GM12878 (cell line): Measurements from ENCODE around the gene SYNCRIP. TPM values are rescaled to one million over a fixed set of nuclear protein-coding genes. Genes with fewer than 3 reads are reported as not detected.
A peak's percentile ranks its signal among the peaks of the same experiment; 100 is the strongest.

Experiments used
- ATAC-seq: fragments of 200-7000 bp; cut with Tn5 transposase; 3 replicates; pipeline ENCODE4 v1.9.1; 2020; ENCODE audit warnings: mild to moderate bottlenecking, moderate library complexity
- BruUV-seq: library from RNA; stranded (reverse); fragments of 400-500 nt; replicated peaks from 2 replicates; lab custom pipeline; 2021; lab: Mats Ljungman, UMichigan
- CTCF ChIA-PET: fragments of 300-600 bp; sonication (Branson Sonifier 250); formaldehyde crosslinking; extraction: SDS; loops from one replicate; lab custom pipeline; 2021; ENCODE audit warnings: inconsistent platforms; lab: Yijun Ruan, JAX
- POLR2A ChIA-PET: fragments of 350-600 bp; formaldehyde crosslinking; extraction: SDS; loops from one replicate; lab custom pipeline; 2021; ENCODE audit warnings: inconsistent platforms; lab: Charles Lee
- RAD21 ChIA-PET: fragments of 300-600 bp; sonication (Branson Sonifier 250); formaldehyde crosslinking; loops from one replicate; lab custom pipeline; 2023; ENCODE audit warnings: antibody characterized with exemption; ENCODE audit not compliant: unreplicated experiment; lab: Charles Lee
- SMC1A ChIA-PET: fragments of 300-600 bp; sonication (Branson Sonifier 250); formaldehyde crosslinking; loops from one replicate; lab custom pipeline; 2023; ENCODE audit not compliant: unreplicated experiment, uncharacterized antibody; lab: Charles Lee
- DNase-seq: peaks from one replicate; pipeline ENCODE4 v3.0.0-alpha.2; 2011; ENCODE audit warnings: low read depth, low spot score
- FAIRE-seq: peaks from 3 replicates; lab custom pipeline; 2011; peaks lifted over from hg19 to GRCh38; lab: Jason Lieb, UNC
- H2AFZ ChIP-seq: 2 replicates; pipeline ENCODE4 v1.6.0; 2011; ENCODE audit warnings: low read depth, low read length, control low read depth; ENCODE audit not compliant: control insufficient read depth
- H3K27ac ChIP-seq: 2 replicates; pipeline ENCODE4 v1.5.1; 2011; ENCODE audit warnings: control low read depth; ENCODE audit not compliant: control insufficient read depth, insufficient read depth
- H3K27me3 ChIP-seq, 2 experiments: replicated peaks in 1 of 2; 2 replicates each; pipeline versions ENCODE4 v1.6.0 to v1.6.1; 2011; ENCODE audit warnings: low read length in 1 of 2; ENCODE audit not compliant: control insufficient read depth in 2 of 2, insufficient read depth in 2 of 2
- H3K36me3 ChIP-seq, 2 experiments: 2 replicates each; pipeline ENCODE4 v1.5.1; 2011; ENCODE audit warnings: low read length in 1 of 2; ENCODE audit not compliant: control insufficient read depth in 2 of 2, insufficient read depth in 2 of 2
- H3K4me1 ChIP-seq: 2 replicates; pipeline ENCODE4 v1.6.1; 2011; ENCODE audit warnings: mild to moderate bottlenecking, low read length, moderate library complexity, mixed read lengths; ENCODE audit not compliant: control insufficient read depth, insufficient read depth
- H3K4me2 ChIP-seq: 2 replicates; pipeline ENCODE4 v1.6.0; 2011; ENCODE audit warnings: control low read depth; ENCODE audit not compliant: control insufficient read depth, insufficient read depth
- H3K4me3 ChIP-seq: fragments of 200-600 bp; sonication (generic); 2 replicates; pipeline ENCODE4 v1.5.1; 2016
- H3K79me2 ChIP-seq: 2 replicates; pipeline ENCODE4 v1.6.0; 2011; ENCODE audit warnings: low read length; ENCODE audit not compliant: control insufficient read depth, insufficient read depth
- H3K9ac ChIP-seq: 2 replicates; pipeline ENCODE4 v1.8.0; 2011; ENCODE audit warnings: low read length, control low read depth, mixed read lengths; ENCODE audit not compliant: control insufficient read depth, insufficient read depth
- H3K9me3 ChIP-seq: replicated peaks from 3 replicates; pipeline ENCODE4 v1.5.1; 2011; ENCODE audit warnings: mild to moderate bottlenecking, low read length; ENCODE audit not compliant: control insufficient read depth, insufficient read depth
- H4K20me1 ChIP-seq: 2 replicates; pipeline ENCODE4 v1.6.0; 2011; ENCODE audit not compliant: control insufficient read depth, insufficient read depth
- BRCA1 ChIP-seq: IDR thresholded peaks from 2 replicates; pipeline ENCODE4 v1.6.1; 2011; ENCODE audit warnings: low read depth, low read length, improper control_type of control experiment
- GABPA ChIP-seq: IDR thresholded peaks from 2 replicates; pipeline ENCODE4 v1.6.1; 2014; ENCODE audit warnings: antibody characterized with exemption, low read depth, mild to moderate bottlenecking, inconsistent platforms
- MEF2B ChIP-seq: fragments of 450-650 bp; IDR thresholded peaks from 2 replicates; pipeline ENCODE4 v1.6.1; 2018; ENCODE audit warnings: mild to moderate bottlenecking, moderate library complexity; ENCODE audit not compliant: partially characterized antibody, poor library complexity, severe bottlenecking
- NFYA ChIP-seq: IDR thresholded peaks from 2 replicates; pipeline ENCODE4 v1.6.1; 2011; ENCODE audit warnings: low read depth, mild to moderate bottlenecking, low read length, improper control_type of control experiment, borderline replicate concordance
- RAD21 ChIP-seq: IDR thresholded peaks from 2 replicates; pipeline ENCODE4 v1.6.1; 2011; ENCODE audit warnings: mild to moderate bottlenecking, low read depth, low read length, moderate library complexity; ENCODE audit not compliant: insufficient read depth
- SMAD1 ChIP-seq: fragments of 450-650 bp; IDR thresholded peaks from 2 replicates; pipeline ENCODE4 v1.6.1; 2018; ENCODE audit warnings: mild to moderate bottlenecking, low read depth; ENCODE audit not compliant: partially characterized antibody
- TCF3 ChIP-seq: IDR thresholded peaks from 2 replicates; pipeline ENCODE4 v1.6.1; 2012; ENCODE audit warnings: low read depth, mild to moderate bottlenecking, low read length, borderline replicate concordance; ENCODE audit not compliant: insufficient read depth
- YBX1 ChIP-seq: fragments of 450-650 bp; IDR thresholded peaks from 2 replicates; pipeline ENCODE4 v1.6.1; 2016; ENCODE audit warnings: antibody characterized with exemption
- ZNF274 ChIP-seq: IDR thresholded peaks from one replicate; pipeline ENCODE4 v1.8.0; 2011; ENCODE audit not compliant: insufficient read length, insufficient read depth
- WGBS: methylation state at CpG from one replicate; pipeline ENCODE4 v1.1.6; 2016; ENCODE audit warnings: low lambda C conversion rate; ENCODE audit not compliant: insufficient replicate concordance, insufficient coverage; ENCODE audit errors: missing lambda C conversion rate; 5-methylcytosine and 5-hydroxymethylcytosine counted together
- in situ Hi-C: fragments of 300-500 bp; cut with MboI; formaldehyde crosslinking; loops from 9 replicates; pipeline ENCODE4 v1.14.3; 2018; ENCODE audit warnings: mixed read lengths
- intact Hi-C: fragments of 100-400 bp; cut with micrococcal nuclease; formaldehyde crosslinking; loops from one replicate; pipeline ENCODE4 v1.14.2; 2022; ENCODE audit not compliant: unreplicated experiment
- polyA plus RNA-seq, 11 experiments: library from polyadenylated mRNA; depleted of rRNA in 4 of 11; unstranded in 6 of 11; stranded (reverse) in 5 of 11; fragments of >200 nt; fragmentation: Nextera tagmentation in 4 of 11; fragmentation: Illumina TruSeq in 1 of 11; extraction: Ambion mirVana in 4 of 11; extraction: Trizol in 1 of 11; gene quantifications; 1 replicate in 1 of 11; 2 replicates in 10 of 11; pipeline versions ENCODE4 v1.2.1 to v1.2.3, GENCODE V29; 2011 to 2016; ENCODE audit warnings: inconsistent platforms in 2 of 11, missing spikeins in 2 of 11, low read depth in 1 of 11
- total RNA-seq, 4 experiments: library from RNA; depleted of rRNA in 3 of 4; stranded (reverse); fragments of >200 nt in 3 of 4; fragmentation: Illumina TruSeq in 1 of 4; extraction: Trizol in 1 of 4; gene quantifications; 2 replicates each; pipeline versions ENCODE4 v1.2.1 to v1.2.3, GENCODE V29; 2013 to 2021
- TF ChIP-seq, protein P1 (sequence below): fragments of 150-350 bp; IDR thresholded peaks from 2 replicates; pipeline ENCODE4 v1.6.1; 2014; ENCODE audit warnings: mild to moderate bottlenecking, low read depth, low read length
- TF ChIP-seq, protein P2 (sequence below): fragments of 450-650 bp; IDR thresholded peaks from 2 replicates; pipeline ENCODE4 v1.6.1; 2017; ENCODE audit warnings: antibody characterized with exemption, mild to moderate bottlenecking, moderate library complexity
- TF ChIP-seq, protein P3 (sequence below): fragments of 450-650 bp; IDR thresholded peaks from 2 replicates; pipeline ENCODE4 v1.6.1; 2017; ENCODE audit warnings: mild to moderate bottlenecking

SYNCRIP gene
- total and polyA plus RNA-seq, 10 of the 15 experiments (the other 5 are each of a cell fraction or from before 2014, with no cell fraction given), result 28.4 to 255 (median 131) TPM

DNA sequence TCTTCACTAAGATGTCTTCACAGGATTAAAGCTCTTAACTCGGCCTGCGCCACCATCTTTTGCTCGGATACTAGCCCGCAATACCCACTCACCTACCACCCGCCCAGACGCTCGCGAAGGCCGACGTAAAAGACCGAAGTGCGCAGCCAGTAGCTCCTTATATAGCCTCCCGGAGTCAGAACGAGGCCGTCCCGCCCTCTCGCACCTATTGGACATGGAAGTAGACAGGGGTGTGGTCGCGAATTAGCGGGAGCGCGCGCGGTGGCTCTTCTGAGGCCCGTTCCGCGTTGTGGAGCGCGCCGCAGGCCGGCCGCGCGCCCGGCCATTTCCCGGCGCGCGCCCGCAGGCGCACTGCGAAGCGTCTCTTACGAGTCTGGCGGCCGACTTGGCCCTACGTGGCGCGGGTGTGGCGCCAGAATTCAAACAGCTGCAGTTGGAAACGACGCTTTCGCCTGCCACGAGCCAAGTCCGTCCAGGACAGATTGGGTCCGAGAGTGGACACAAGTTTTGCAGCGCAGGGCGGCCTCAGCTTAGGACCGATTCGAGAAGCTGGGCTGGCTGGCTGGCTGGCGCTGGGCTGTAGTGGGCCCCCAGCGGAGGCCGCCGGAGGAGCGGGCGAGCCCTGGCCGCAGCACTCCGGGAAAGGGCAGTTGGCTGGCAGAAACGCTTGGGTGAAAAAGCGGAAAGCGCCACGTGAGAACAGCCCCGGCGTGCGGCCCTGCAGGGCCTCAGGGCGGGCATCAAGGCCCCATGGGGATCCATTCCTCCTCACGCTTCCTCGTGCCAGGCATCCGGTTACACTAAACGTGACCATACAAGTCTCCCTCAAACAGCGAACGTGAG is 36.1 kb upstream of the SYNCRIP start:
- peak overlapping the region; percentile 90 for H2AFZ ChIP-seq
- H3K9me3 ChIP-seq, result no peaks in the 10 kb centered on the region; the same call in 2 of the 3 replicates
- ChIA-PET CTCF (interaction anchor here (0.8 to 5.4 kb wide), 12 partner anchors 9 to 196 kb away, joined by 3 to 44 read pairs (median 6); partner anchors contain the start of genes SNX14 and SYNCRIP), RAD21 (interaction anchor here (0.6 to 5.1 kb wide), 10 partner anchors 9 to 1744 kb away, joined by 3 to 125 read pairs (median 9); partner anchors contain the start of genes NT5E, SNX14 and SYNCRIP), SMC1A (interaction anchor here (0.7 to 8.6 kb wide), 19 partner anchors 9 to 327 kb away, joined by 3 to 103 read pairs (median 4); partner anchors contain the start of gene SYNCRIP), POLR2A (interaction anchor here (0.7 to 5.8 kb wide), 14 partner anchors 9 to 228 kb away, joined by 3 to 192 read pairs (median 4); partner anchors contain the start of genes SNX14 and SYNCRIP)
- H3K4me3 ChIP-seq, result peak overlapping the region; percentile 89
- no TSS peak for BruUV-seq
- DNase-seq (peak; percentile 93), FAIRE-seq (peak; percentile 59), ATAC-seq (peak; percentile 81)
- H3K4me2 ChIP-seq, result peak overlapping the region; percentile 82
- peak overlapping the region; percentile 99 for H3K9ac ChIP-seq
- in situ Hi-C loops (loop anchor here (5.0 to 10.0 kb wide), 2 partner anchors 37 to 54 kb away; partner anchors contain the start of gene SYNCRIP), intact Hi-C loops (loop anchor here (1.0 to 10.0 kb wide), 5 partner anchors 36 to 1476 kb away; partner anchors contain the start of genes NT5E, SNX14 and ZNF292)
- H3K79me2 ChIP-seq, result peaks cover 64% of the 10 kb centered on the region
- peaks cover 0 to 10% of the 10 kb centered on the region in 2 experiments; a peak in 2 of 4 replicates for H3K36me3 ChIP-seq
- WGBS, result 1% methylated on average over 64 of the region's 82 CpGs
- H4K20me1 ChIP-seq, result no peaks in the 10 kb centered on the region
- peak overlapping the region; percentile 92 for H3K27ac ChIP-seq
- no peaks in the 10 kb centered on the region for H3K27me3 ChIP-seq
- H3K4me1 ChIP-seq, result peaks cover 13% of the 10 kb centered on the region
- TF ChIP-seq, protein P1, sequence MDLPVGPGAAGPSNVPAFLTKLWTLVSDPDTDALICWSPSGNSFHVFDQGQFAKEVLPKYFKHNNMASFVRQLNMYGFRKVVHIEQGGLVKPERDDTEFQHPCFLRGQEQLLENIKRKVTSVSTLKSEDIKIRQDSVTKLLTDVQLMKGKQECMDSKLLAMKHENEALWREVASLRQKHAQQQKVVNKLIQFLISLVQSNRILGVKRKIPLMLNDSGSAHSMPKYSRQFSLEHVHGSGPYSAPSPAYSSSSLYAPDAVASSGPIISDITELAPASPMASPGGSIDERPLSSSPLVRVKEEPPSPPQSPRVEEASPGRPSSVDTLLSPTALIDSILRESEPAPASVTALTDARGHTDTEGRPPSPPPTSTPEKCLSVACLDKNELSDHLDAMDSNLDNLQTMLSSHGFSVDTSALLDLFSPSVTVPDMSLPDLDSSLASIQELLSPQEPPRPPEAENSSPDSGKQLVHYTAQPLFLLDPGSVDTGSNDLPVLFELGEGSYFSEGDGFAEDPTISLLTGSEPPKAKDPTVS, result no peak
- TF ChIP-seq RAD21 (peak; percentile 19; the same call in 1 of the 2 replicates), GABPA (no peak; the same call in 1 of the 2 replicates), SMAD1 (peak; percentile 95), ZNF274 (no peak), BRCA1 (no peak), TCF3 (peak; percentile 93; the same call in 1 of the 2 replicates), MEF2B (peak; percentile 87), NFYA (no peak), YBX1 (no peak)
- TF ChIP-seq, protein P2, sequence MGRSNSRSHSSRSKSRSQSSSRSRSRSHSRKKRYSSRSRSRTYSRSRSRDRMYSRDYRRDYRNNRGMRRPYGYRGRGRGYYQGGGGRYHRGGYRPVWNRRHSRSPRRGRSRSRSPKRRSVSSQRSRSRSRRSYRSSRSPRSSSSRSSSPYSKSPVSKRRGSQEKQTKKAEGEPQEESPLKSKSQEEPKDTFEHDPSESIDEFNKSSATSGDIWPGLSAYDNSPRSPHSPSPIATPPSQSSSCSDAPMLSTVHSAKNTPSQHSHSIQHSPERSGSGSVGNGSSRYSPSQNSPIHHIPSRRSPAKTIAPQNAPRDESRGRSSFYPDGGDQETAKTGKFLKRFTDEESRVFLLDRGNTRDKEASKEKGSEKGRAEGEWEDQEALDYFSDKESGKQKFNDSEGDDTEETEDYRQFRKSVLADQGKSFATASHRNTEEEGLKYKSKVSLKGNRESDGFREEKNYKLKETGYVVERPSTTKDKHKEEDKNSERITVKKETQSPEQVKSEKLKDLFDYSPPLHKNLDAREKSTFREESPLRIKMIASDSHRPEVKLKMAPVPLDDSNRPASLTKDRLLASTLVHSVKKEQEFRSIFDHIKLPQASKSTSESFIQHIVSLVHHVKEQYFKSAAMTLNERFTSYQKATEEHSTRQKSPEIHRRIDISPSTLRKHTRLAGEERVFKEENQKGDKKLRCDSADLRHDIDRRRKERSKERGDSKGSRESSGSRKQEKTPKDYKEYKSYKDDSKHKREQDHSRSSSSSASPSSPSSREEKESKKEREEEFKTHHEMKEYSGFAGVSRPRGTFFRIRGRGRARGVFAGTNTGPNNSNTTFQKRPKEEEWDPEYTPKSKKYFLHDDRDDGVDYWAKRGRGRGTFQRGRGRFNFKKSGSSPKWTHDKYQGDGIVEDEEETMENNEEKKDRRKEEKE, result no peak
- TF ChIP-seq, protein P3, sequence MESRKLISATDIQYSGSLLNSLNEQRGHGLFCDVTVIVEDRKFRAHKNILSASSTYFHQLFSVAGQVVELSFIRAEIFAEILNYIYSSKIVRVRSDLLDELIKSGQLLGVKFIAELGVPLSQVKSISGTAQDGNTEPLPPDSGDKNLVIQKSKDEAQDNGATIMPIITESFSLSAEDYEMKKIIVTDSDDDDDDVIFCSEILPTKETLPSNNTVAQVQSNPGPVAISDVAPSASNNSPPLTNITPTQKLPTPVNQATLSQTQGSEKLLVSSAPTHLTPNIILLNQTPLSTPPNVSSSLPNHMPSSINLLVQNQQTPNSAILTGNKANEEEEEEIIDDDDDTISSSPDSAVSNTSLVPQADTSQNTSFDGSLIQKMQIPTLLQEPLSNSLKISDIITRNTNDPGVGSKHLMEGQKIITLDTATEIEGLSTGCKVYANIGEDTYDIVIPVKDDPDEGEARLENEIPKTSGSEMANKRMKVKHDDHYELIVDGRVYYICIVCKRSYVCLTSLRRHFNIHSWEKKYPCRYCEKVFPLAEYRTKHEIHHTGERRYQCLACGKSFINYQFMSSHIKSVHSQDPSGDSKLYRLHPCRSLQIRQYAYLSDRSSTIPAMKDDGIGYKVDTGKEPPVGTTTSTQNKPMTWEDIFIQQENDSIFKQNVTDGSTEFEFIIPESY, result no peak
